ENCODE measurements around the gene UBE2QL1. TPM values are rescaled to one million over a fixed set of nuclear protein-coding genes. Genes with fewer than 3 reads are reported as not detected.

The UBE2QL1 gene
- total RNA-seq, 1 experiment from 2014 or later = 2.6 TPM

- ChIA-PET POLR2A (ENCODE audit: low non-redundant PET) (no interaction called here), CTCF (no interaction called here)
- TF ChIP-seq CTCF (conservative IDR thresholded peaks at IDR 0.05; ENCODE audit: low read depth, low read length) (no peak), EZH2 (IDR thresholded peaks at IDR 0.05; ENCODE audit: borderline replicate concordance, low read depth, low read length, poor library complexity, severe bottlenecking) (no peak)
- Histone ChIP-seq H3K27me3 (replicated peaks; ENCODE audit: insufficient read depth, low read depth, low read length, poor library complexity) (no peaks in the 10 kb centered on the region), H3K4me3 (ENCODE audit: low read depth, low read length, poor library complexity, severe bottlenecking) (no peak overlapping the region), H3K4me1 (ENCODE audit: insufficient read depth, low read length, poor library complexity, severe bottlenecking) (no peaks in the 10 kb centered on the region), H3K9me3 (ENCODE audit: low read depth, low read length, poor library complexity, severe bottlenecking) (no peaks in the 10 kb centered on the region), H3K27ac (ENCODE audit: low read depth, low read length, poor library complexity, severe bottlenecking) (no peak overlapping the region), H3K36me3 (ENCODE audit: insufficient read depth, low read length, poor library complexity, severe bottlenecking) (no peaks in the 10 kb centered on the region)
- BruUV-seq (replicated peaks) = no TSS peak
- DNase-seq (ENCODE audit: low spot score) = no peak
- intact Hi-C loops (cut with micrococcal nuclease; ENCODE audit: unreplicated experiment) = no loop called here
Measured at GRCh38 chr5:6442333-6442732, 6.3 kb upstream of the UBE2QL1 start.

- no peak overlapping the region for H3K27ac ChIP-seq (ENCODE audit: low read depth, low read length, poor library complexity, severe bottlenecking)
- no peaks in the 10 kb centered on the region for H3K27me3 ChIP-seq (replicated peaks; ENCODE audit: insufficient read depth, low read depth, low read length, poor library complexity)
- H3K9me3 ChIP-seq (ENCODE audit: low read depth, low read length, poor library complexity, severe bottlenecking) = no peaks in the 10 kb centered on the region
- TF ChIP-seq EZH2 (IDR thresholded peaks at IDR 0.05; ENCODE audit: borderline replicate concordance, low read depth, low read length, poor library complexity, severe bottlenecking) (no peak), CTCF (conservative IDR thresholded peaks at IDR 0.05; ENCODE audit: low read depth, low read length) (no peak)
- BruUV-seq (replicated peaks) = no TSS peak
- no peaks in the 10 kb centered on the region for H3K36me3 ChIP-seq (ENCODE audit: insufficient read depth, low read length, poor library complexity, severe bottlenecking)
- no peak overlapping the region for H3K4me3 ChIP-seq (ENCODE audit: low read depth, low read length, poor library complexity, severe bottlenecking)
- ChIA-PET POLR2A (ENCODE audit: low non-redundant PET) (no interaction called here), CTCF (no interaction called here)
- DNase-seq (ENCODE audit: low spot score) = no peak
- intact Hi-C loops (cut with micrococcal nuclease; ENCODE audit: unreplicated experiment) = no loop called here
- H3K4me1 ChIP-seq (ENCODE audit: insufficient read depth, low read length, poor library complexity, severe bottlenecking) = no peaks in the 10 kb centered on the region
Measured at GRCh38 chr5:6443326-6443725, 5.3 kb upstream of the UBE2QL1 start.

GRCh38 chr5:6446042-6446441, 2.6 kb upstream of the UBE2QL1 start:
- Histone ChIP-seq H3K27me3 (replicated peaks; ENCODE audit: insufficient read depth, low read depth, low read length, poor library complexity) (peaks cover 24% of the 10 kb centered on the region), H3K4me3 (ENCODE audit: low read depth, low read length, poor library complexity, severe bottlenecking) (no peak overlapping the region), H3K4me1 (ENCODE audit: insufficient read depth, low read length, poor library complexity, severe bottlenecking) (no peaks in the 10 kb centered on the region), H3K36me3 (ENCODE audit: insufficient read depth, low read length, poor library complexity, severe bottlenecking) (no peaks in the 10 kb centered on the region), H3K27ac (ENCODE audit: low read depth, low read length, poor library complexity, severe bottlenecking) (no peak overlapping the region), H3K9me3 (ENCODE audit: low read depth, low read length, poor library complexity, severe bottlenecking) (no peaks in the 10 kb centered on the region)
- CTCF ChIA-PET = no interaction called here
- intact Hi-C loops (cut with micrococcal nuclease; ENCODE audit: unreplicated experiment) = no loop called here
- POLR2A ChIA-PET (ENCODE audit: low non-redundant PET) = interaction anchor here (0.5 kb wide), 1 partner anchor 983 kb away, joined by 5 read pairs; no protein-coding TSS in a partner anchor
- no TSS peak for BruUV-seq (replicated peaks)
- TF ChIP-seq EZH2 (IDR thresholded peaks at IDR 0.05; ENCODE audit: borderline replicate concordance, low read depth, low read length, poor library complexity, severe bottlenecking) (no peak), CTCF (conservative IDR thresholded peaks at IDR 0.05; ENCODE audit: low read depth, low read length) (no peak)
- no peak for DNase-seq (ENCODE audit: low spot score)
